ENCODE data around the gene GP2.

Gene GP2

GRCh38 chr16:20260215-20261009, 66.9 kb downstream of the GP2 start:
- no peak for DNase-seq (ENCODE audit: extremely low spot score, insufficient read length, low read depth)
- no peak for FAIRE-seq
